Lower leg skin (tissue), 4 donors: ENCODE measurements around the gene WNT6. TPM values are rescaled to one million over a fixed set of nuclear protein-coding genes. Genes with fewer than 3 reads are reported as not detected.

Source experiments
- DNase-seq, 2 donors: peaks; one replicate each; pipeline ENCODE4 v3.0.0-alpha.2; 2019; ENCODE audit warnings: low spot score in 2 of 2
- H3K4me3 ChIP-seq: fragments of 200-600 bp; sonication (generic); 2 replicates; pipeline ENCODE4 v1.5.1; 2017; ENCODE audit warnings: mild to moderate bottlenecking, low read depth; ENCODE audit not compliant: poor library complexity, severe bottlenecking
- CTCF ChIP-seq, 3 donors: fragments of 450-650 bp; IDR thresholded peaks; one replicate each; pipeline ENCODE4 v1.5.1; 2016; ENCODE audit warnings: antibody characterized with exemption in 3 of 3, mild to moderate bottlenecking in 3 of 3, moderate library complexity in 2 of 3
- POLR2A ChIP-seq, 2 donors: fragments of 450-650 bp; IDR thresholded peaks; one replicate each; pipeline ENCODE4 v1.6.1; 2016 to 2017; ENCODE audit warnings: antibody characterized with exemption in 2 of 2, mild to moderate bottlenecking in 1 of 2, moderate library complexity in 1 of 2
- WGBS, 2 donors: methylation state at CpG; one replicate each; pipeline ENCODE4 v1.1.5; 2018; 5-methylcytosine and 5-hydroxymethylcytosine counted together
- intact Hi-C: fragments of 100-400 bp; cut with DNase I; formaldehyde crosslinking; loops from one replicate; pipeline ENCODE4 v1.15.0; 2023; ENCODE audit warnings: low total_unique reads
- total RNA-seq, 4 donors: library from RNA; depleted of rRNA; stranded (reverse); fragments of >200 nt; gene quantifications; one replicate each; pipeline ENCODE4 v1.1.0, GENCODE V29; 2016

The WNT6 gene
- total RNA-seq, 4 donors from 2014 or later = 1.3 to 5.5 (median 3.7) TPM

- intact Hi-C loops = no loop called here
- TF ChIP-seq POLR2A (IDR thresholded peaks at IDR 0.05) = no peak
- no peak for TF ChIP-seq CTCF (IDR thresholded peaks at IDR 0.05)
- 59 to 67% methylated on average over 14 of the region's 14 CpGs for WGBS, 2 donors
These were observed 4.1 kb upstream of the WNT6 start for GRCh38 chr2:218855305-218856166.

GRCh38 chr2:218856167-218856895 lies 3.3 kb upstream of the WNT6 start:
- no peak overlapping the region for H3K4me3 ChIP-seq
- 50 to 64% methylated on average over 12 of the region's 12 CpGs for WGBS, 2 donors
- peak in 1 of 2 donors; percentile 79 for DNase-seq
- intact Hi-C loops = no loop called here
- TF ChIP-seq POLR2A (IDR thresholded peaks at IDR 0.05) (no peak), CTCF (IDR thresholded peaks at IDR 0.05) (no peak)

More at GRCh38 chr2:218855305-218856166, 4.1 kb upstream of the WNT6 start:
- H3K4me3 ChIP-seq = no peak overlapping the region
- DNase-seq = peak in 1 of 2 donors; percentile 76

- no peak overlapping the region for H3K4me3 ChIP-seq
- DNase-seq = peak in 1 of 2 donors; percentile 43
- intact Hi-C loops = no loop called here
- WGBS, 2 donors = 87 to 100% methylated on average over 1 of the region's 1 CpG
- TF ChIP-seq CTCF (IDR thresholded peaks at IDR 0.05) (no peak), POLR2A (IDR thresholded peaks at IDR 0.05) (no peak)
These were observed 2.7 kb upstream of the WNT6 start for GRCh38 chr2:218856896-218857243.

- H3K4me3 ChIP-seq = no peak overlapping the region
- intact Hi-C loops = no loop called here
- no peak for TF ChIP-seq CTCF (IDR thresholded peaks at IDR 0.05)
- TF ChIP-seq POLR2A (IDR thresholded peaks at IDR 0.05) = no peak
- peak in 1 of 2 donors; percentile 68 for DNase-seq
- WGBS, 2 donors = 23 to 32% methylated on average over 10 of the region's 10 CpGs
These were observed 2.1 kb upstream of the WNT6 start for GRCh38 chr2:218857371-218858137.

GRCh38 chr2:218858138-218858445 lies 1.5 kb upstream of the WNT6 start:
- TF ChIP-seq CTCF (IDR thresholded peaks at IDR 0.05) (no peak), POLR2A (IDR thresholded peaks at IDR 0.05) (no peak)
- no peak for DNase-seq
- intact Hi-C loops = no loop called here
- 27 to 35% methylated on average over 1 of the region's 1 CpG for whole genome bisulfite sequencing, 2 donors
- no peak overlapping the region for H3K4me3 ChIP-seq
